ENCODE results near the gene GIPR. TPM values are rescaled to one million over a fixed set of nuclear protein-coding genes. Genes with fewer than 3 reads are reported as not detected.
"Not testable (repeated sequence)": the region's sequence is repeated elsewhere in the genome, so short reads cannot be mapped to it uniquely, and the experiment has no call there.

The GIPR gene
- total RNA-seq, 1 experiment from 2014 or later: 0.61 TPM

GRCh38 chr19:45717983-45718650, 50.1 kb downstream of the GIPR start:
- Histone ChIP-seq H4K5ac (ENCODE audit: insufficient read length, low read depth, low read length) (no peak overlapping the region), H4K20me1 (ENCODE audit: control insufficient read depth, insufficient read depth, insufficient read length) (no peaks in the 10 kb centered on the region), H3K4ac (ENCODE audit: low read depth, low read length) (peak overlapping the region; percentile 15; the same call in 1 of the 2 replicates), H3K14ac (ENCODE audit: insufficient read depth, low read length) (peak overlapping the region; percentile 82; the same call in 1 of the 2 replicates), H3K56ac (ENCODE audit: insufficient read length, low read depth, low read length) (no peak overlapping the region), H4K8ac (replicated peaks; ENCODE audit: insufficient read length, low read depth, low read length) (no peak overlapping the region), H3K4me1 (ENCODE audit: insufficient read depth, low read length) (no peaks in the 10 kb centered on the region), H3K4me2 (ENCODE audit: insufficient read depth, insufficient read length, low read length) (peak overlapping the region; percentile 58), H3K9me3 (ENCODE audit: control insufficient read depth, low read depth, low read length) (no peaks in the 10 kb centered on the region), H3K79me2 (ENCODE audit: insufficient read depth, low read length) (peaks cover 12% of the 10 kb centered on the region; the same call in 1 of the 2 replicates), H2AFZ (ENCODE audit: low read length) (no peak overlapping the region), H3K23me2 (ENCODE audit: insufficient read length, low read depth, low read length, poor library complexity, severe bottlenecking) (peaks cover 14% of the 10 kb centered on the region), H2BK12ac (ENCODE audit: insufficient read length, low read depth, low read length) (peak overlapping the region; percentile 1), H4K91ac (ENCODE audit: insufficient read length, low read depth, low read length) (no peak overlapping the region), H2BK120ac (ENCODE audit: low read depth, low read length, poor library complexity, severe bottlenecking) (peak overlapping the region; percentile 78), H3K27ac (ENCODE audit: insufficient read length, low read depth, low read length) (peak overlapping the region; percentile 74), H2AK5ac (ENCODE audit: insufficient read length, low read length) (no peak overlapping the region), H3K9ac (ENCODE audit: extremely low read depth, insufficient read length, low read length) (peak overlapping the region; percentile 52), H2BK5ac (ENCODE audit: insufficient read length, low read length) (peak overlapping the region; percentile 31), H3T11ph (ENCODE audit: low read length) (no peak overlapping the region), H3K27me3 (ENCODE audit: insufficient read depth, low read length) (no peaks in the 10 kb centered on the region), H3K23ac (ENCODE audit: insufficient read length, low read depth, low read length) (no peak overlapping the region), H3K18ac (ENCODE audit: insufficient read length, low read depth, low read length) (peak overlapping the region; percentile 73), H2BK20ac (ENCODE audit: low read depth, low read length, poor library complexity, severe bottlenecking) (no peak overlapping the region), H2BK15ac (ENCODE audit: low read depth, low read length) (peak overlapping the region; percentile 5; the same call in 1 of the 2 replicates), H3K79me1 (ENCODE audit: insufficient read depth, low read depth, low read length, poor library complexity, severe bottlenecking) (peaks cover 3% of the 10 kb centered on the region)
- Mint-ChIP-seq H3K27ac (peak overlapping the region; percentile 87 to 99 (median 97)), H3K4me1 (peaks cover 28 to 29% of the 10 kb centered on the region in 2 experiments), H3K36me3 (ENCODE audit: insufficient read depth in 1 of 3, low read depth in 3 of 3) (peaks cover 15 to 31% (median 26%) of the 10 kb centered on the region in 3 experiments; a peak in 6 of 7 replicates), H3K4me3 (peak overlapping the region; percentile 91 to 96), H3K27me3 (ENCODE audit: low read depth) (no peaks in the 10 kb centered on the region), H3K9me3 (no peaks in the 10 kb centered on the region)
- no peak for TF ChIP-seq CTCF (conservative IDR thresholded peaks at IDR 0.05)
- WGBS (ENCODE audit: extremely low coverage, insufficient read length, low lambda C conversion rate): no CpG with 5 or more reads among the region's 12 CpGs
- peak; percentile 50 for DNase-seq

DNA sequence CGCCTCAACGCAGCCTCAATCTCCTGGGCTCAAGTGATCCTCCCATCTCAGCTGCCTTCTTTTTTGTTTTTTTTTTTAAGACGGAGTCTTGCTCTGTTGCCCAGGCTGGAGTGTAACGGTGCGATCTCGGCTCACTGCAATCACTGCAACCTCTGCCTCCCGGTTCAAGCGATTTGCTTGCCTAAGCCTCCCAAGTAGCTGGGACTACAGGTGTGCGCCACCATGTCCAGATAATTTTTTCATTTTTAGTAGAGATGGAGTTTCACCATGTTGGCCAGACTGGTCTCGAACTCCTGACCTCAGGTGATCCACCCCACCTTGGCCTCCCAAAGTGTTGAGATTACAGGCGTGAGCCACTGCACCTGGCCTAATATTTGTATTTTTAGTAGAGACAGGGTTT, 52.0 kb downstream of the GIPR start:
- H2AFZ ChIP-seq (ENCODE audit: low read length); H3K4me3 Mint-ChIP-seq; H3K4me2 ChIP-seq (ENCODE audit: insufficient read depth, insufficient read length, low read length); H3K9ac ChIP-seq (ENCODE audit: extremely low read depth, insufficient read length, low read length); H3T11ph ChIP-seq (ENCODE audit: low read length); H3K9me3 ChIP-seq (ENCODE audit: control insufficient read depth, low read depth, low read length); H2BK5ac ChIP-seq (ENCODE audit: insufficient read length, low read length); H3K4me1 ChIP-seq (ENCODE audit: insufficient read depth, low read length); H4K5ac ChIP-seq (ENCODE audit: insufficient read length, low read depth, low read length); H4K20me1 ChIP-seq (ENCODE audit: control insufficient read depth, insufficient read depth, insufficient read length); H3K18ac ChIP-seq (ENCODE audit: insufficient read length, low read depth, low read length); H2BK12ac ChIP-seq (ENCODE audit: insufficient read length, low read depth, low read length); H3K27ac ChIP-seq (ENCODE audit: insufficient read length, low read depth, low read length); H2AK5ac ChIP-seq (ENCODE audit: insufficient read length, low read length); H4K8ac ChIP-seq (replicated peaks; ENCODE audit: insufficient read length, low read depth, low read length); H3K9me3 Mint-ChIP-seq; H3K27me3 ChIP-seq (ENCODE audit: insufficient read depth, low read length); H3K56ac ChIP-seq (ENCODE audit: insufficient read length, low read depth, low read length); H3K23ac ChIP-seq (ENCODE audit: insufficient read length, low read depth, low read length); H3K79me2 ChIP-seq (ENCODE audit: insufficient read depth, low read length); H2BK120ac ChIP-seq (ENCODE audit: low read depth, low read length, poor library complexity, severe bottlenecking); H3K4ac ChIP-seq (ENCODE audit: low read depth, low read length); DNase-seq; H3K14ac ChIP-seq (ENCODE audit: insufficient read depth, low read length); H3K27me3 Mint-ChIP-seq (ENCODE audit: low read depth); H2BK20ac ChIP-seq (ENCODE audit: low read depth, low read length, poor library complexity, severe bottlenecking); H4K91ac ChIP-seq (ENCODE audit: insufficient read length, low read depth, low read length); H2BK15ac ChIP-seq (ENCODE audit: low read depth, low read length): not testable (repeated sequence)
- whole genome bisulfite sequencing (ENCODE audit: extremely low coverage, insufficient read length, low lambda C conversion rate): no CpG with 5 or more reads among the region's 11 CpGs
- peaks cover 21 to 42% (median 37%) of the 10 kb centered on the region in 3 experiments; a peak in 6 of 7 replicates for H3K36me3 Mint-ChIP-seq (ENCODE audit: insufficient read depth in 1 of 3, low read depth in 3 of 3)
- peaks cover 10% of the 10 kb centered on the region for H3K79me1 ChIP-seq (ENCODE audit: insufficient read depth, low read depth, low read length, poor library complexity, severe bottlenecking)
- peak overlapping the region in 1 of 3 experiments; percentile 80; a peak in 1 of 7 replicates for H3K27ac Mint-ChIP-seq
- peaks cover 14% of the 10 kb centered on the region for H3K23me2 ChIP-seq (ENCODE audit: insufficient read length, low read depth, low read length, poor library complexity, severe bottlenecking)
- peaks cover 23 to 27% of the 10 kb centered on the region in 2 experiments for H3K4me1 Mint-ChIP-seq

Data from H9 (cell line).